ENCODE measurements around the gene RTN4RL1. TPM values are rescaled to one million over a fixed set of nuclear protein-coding genes. Genes with fewer than 3 reads are reported as not detected.
"Not testable (repeated sequence)": the region's sequence is repeated elsewhere in the genome, so short reads cannot be mapped to it uniquely, and the experiment has no call there.

The RTN4RL1 gene
- total and polyA plus RNA-seq, 2 donors = 1.3 to 4.5 TPM

DNA sequence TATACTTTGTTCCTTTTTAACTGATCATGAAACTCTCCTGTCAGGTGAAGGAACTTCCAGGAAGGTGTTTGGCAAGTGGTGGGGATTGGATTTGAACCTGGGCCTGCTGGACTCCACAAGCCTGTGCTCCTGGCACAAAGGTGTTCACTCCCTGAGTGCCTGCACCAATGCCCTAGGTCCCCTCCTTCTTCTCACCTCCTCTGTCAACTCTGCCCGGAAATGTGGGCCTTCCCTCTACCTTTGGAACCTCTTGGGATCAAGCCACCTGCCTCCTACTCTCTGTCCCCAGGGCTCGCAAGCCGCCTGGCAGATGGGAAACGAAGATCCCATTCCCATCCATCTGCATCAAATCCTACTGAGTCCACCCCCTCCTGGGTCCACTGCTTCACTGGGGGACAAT, 40.0 kb downstream of the RTN4RL1 start:
- no peak for DNase-seq (ENCODE audit: extremely low spot score)
- whole genome bisulfite sequencing = 92% methylated on average over 4 of the region's 4 CpGs
- no peaks in the 10 kb centered on the region for H3K4me1 ChIP-seq (ENCODE audit: insufficient read depth)
- no peaks in the 10 kb centered on the region for H3K36me3 ChIP-seq (ENCODE audit: insufficient read depth)
- H3K27ac ChIP-seq (ENCODE audit: low read depth) = no peak overlapping the region
- H3K4me3 ChIP-seq (ENCODE audit: low read depth, low read length) = no peak overlapping the region

DNA sequence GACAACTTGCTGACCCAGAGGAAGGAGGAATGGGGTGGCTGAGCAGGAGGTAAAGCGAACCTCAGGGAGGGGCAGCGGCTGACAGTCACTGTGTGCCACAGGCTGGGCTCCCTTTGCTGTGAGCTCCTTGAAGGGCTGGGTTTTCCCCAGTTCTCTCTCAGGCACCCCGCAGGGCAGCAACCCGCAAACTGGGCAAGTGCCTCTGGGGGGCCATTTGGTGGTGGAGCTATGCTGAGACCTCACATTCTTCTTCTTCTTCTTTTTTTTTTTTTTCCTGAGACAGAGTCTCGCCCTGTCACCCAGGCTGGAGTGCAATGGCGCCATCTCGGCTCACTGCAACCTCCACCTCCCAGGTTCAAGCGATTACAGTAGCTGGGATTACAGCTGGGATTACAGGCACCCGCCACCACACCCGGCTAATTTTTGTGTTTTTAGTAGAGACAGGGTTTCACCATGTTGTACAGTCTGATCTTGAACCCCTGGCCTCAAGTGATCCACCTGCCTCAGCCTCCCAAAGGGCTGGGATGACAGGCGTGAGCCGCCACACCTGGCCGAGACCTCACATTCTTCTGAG, 42.3 kb downstream of the RTN4RL1 start:
- not testable (repeated sequence) for H3K4me3 ChIP-seq (ENCODE audit: low read depth, low read length); DNase-seq (ENCODE audit: extremely low spot score); H3K36me3 ChIP-seq (ENCODE audit: insufficient read depth); H3K27ac ChIP-seq (ENCODE audit: low read depth); H3K4me1 ChIP-seq (ENCODE audit: insufficient read depth)
- 85% methylated on average over 13 of the region's 13 CpGs for WGBS

DNA sequence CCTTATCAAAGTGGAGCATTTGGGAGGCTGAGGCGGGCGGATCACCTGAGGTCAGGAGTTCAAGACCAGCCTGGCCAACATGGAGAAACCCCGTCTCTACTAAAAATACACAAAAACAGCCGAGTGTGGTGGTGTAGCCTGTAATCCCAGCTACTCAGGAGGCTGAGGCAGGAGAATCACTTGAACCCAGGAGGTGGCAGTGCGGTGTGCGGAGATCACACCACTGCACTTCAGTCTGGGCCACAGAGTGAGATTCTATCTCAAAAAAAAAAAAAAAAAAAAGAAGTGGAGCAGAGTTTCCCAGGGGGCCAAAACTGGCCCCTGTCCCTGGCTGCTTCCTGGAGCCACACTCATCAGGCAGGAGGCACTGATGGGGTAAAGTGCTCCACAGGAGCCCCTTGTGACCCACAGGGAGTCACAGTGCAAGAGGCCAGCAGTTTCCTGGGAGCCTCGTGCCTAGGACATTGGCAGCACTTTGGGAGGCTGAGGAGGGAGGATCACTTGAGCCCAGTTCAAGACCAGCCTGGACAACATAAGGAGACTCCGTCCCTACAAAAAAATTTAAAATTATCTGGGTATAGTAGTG, 44.4 kb downstream of the RTN4RL1 start:
- Histone ChIP-seq H3K4me1 (ENCODE audit: insufficient read depth) (no peaks in the 10 kb centered on the region), H3K36me3 (ENCODE audit: insufficient read depth) (no peaks in the 10 kb centered on the region), H3K4me3 (ENCODE audit: low read depth, low read length) (no peak overlapping the region), H3K27ac (ENCODE audit: low read depth) (no peak overlapping the region)
- DNase-seq (ENCODE audit: extremely low spot score) = no peak
- 81% methylated on average over 8 of the region's 8 CpGs for WGBS

DNA sequence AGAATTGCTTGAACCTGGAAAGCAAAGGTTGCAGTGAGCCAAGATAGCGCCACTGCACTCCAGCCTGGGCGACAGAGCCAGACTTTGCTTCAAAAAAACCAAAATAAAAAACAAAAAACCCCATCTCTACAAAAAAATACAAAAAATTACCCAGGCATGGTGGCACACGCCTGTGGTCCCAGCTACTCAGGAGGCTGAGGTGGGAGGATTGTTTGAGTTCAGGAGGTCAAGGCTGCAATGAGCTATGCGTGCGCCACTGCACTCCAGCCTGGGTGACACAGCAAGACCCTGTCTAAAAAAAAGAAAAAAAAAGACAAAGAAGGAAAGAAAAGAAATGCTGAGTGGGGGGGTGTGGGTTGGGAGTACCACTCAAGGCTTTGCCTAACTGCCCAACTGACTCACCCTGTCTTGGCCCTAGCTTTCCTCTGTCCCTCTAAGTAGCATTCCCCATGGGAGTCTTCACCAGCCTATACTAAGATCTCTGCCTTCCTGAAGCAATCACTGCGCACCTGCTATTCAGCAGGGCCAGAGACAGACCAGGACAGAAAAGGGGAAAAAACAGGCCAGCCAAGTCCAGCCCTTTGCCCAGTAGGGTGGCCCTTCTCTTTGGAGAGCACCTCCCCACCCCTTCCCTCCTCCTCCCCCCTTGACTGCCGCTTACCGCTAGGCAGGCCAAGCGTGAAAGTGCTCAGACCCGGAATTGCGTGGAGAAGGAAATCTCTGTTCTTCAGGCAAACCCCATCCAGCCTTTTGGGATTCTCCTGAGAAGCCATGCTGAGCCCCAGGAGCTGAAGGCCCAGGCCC, 45.8 kb downstream of the RTN4RL1 start:
- WGBS = 90% methylated on average over 11 of the region's 11 CpGs
- H3K36me3 ChIP-seq (ENCODE audit: insufficient read depth) = no peaks in the 10 kb centered on the region

DNA sequence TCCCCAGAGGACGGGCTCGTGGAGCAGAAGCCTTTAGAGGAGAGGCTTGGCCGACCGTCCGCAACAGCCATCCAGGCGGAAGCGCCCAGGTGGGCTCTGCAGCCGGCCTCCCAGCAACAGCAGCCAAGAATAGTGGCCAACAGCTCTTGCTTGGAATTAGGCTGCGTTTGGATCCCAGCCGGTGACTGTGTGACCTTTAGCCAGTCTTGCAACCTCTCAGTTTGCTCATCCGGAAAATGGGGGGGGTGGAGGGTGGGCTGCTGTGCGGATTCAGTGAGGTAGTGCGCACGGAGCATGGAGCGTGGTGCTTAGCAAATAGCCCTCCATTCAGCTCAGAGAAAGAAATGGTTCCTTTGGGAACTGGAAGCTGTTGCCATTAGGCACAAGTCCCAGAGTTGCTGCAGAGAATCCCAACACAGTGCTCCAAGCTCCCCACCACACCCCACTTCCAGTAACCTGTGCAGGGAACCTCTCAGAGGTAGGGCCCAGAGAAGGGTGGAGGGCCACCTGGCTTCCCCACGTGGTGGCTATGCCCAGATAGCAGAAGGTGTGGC, 46.7 kb downstream of the RTN4RL1 start:
- Histone ChIP-seq H3K36me3 (ENCODE audit: insufficient read depth) (no peaks in the 10 kb centered on the region), H3K4me3 (ENCODE audit: low read depth, low read length) (no peak overlapping the region), H3K4me1 (ENCODE audit: insufficient read depth) (no peaks in the 10 kb centered on the region), H3K27ac (ENCODE audit: low read depth) (no peak overlapping the region)
- 68% methylated on average over 16 of the region's 16 CpGs for WGBS
- DNase-seq (ENCODE audit: extremely low spot score) = no peak

More for the DNA sequence above, 45.8 kb downstream of the RTN4RL1 start:
- Histone ChIP-seq H3K4me3 (ENCODE audit: low read depth, low read length) (no peak overlapping the region), H3K4me1 (ENCODE audit: insufficient read depth) (no peaks in the 10 kb centered on the region), H3K27ac (ENCODE audit: low read depth) (no peak overlapping the region)
- DNase-seq (ENCODE audit: extremely low spot score) = no peak

DNA sequence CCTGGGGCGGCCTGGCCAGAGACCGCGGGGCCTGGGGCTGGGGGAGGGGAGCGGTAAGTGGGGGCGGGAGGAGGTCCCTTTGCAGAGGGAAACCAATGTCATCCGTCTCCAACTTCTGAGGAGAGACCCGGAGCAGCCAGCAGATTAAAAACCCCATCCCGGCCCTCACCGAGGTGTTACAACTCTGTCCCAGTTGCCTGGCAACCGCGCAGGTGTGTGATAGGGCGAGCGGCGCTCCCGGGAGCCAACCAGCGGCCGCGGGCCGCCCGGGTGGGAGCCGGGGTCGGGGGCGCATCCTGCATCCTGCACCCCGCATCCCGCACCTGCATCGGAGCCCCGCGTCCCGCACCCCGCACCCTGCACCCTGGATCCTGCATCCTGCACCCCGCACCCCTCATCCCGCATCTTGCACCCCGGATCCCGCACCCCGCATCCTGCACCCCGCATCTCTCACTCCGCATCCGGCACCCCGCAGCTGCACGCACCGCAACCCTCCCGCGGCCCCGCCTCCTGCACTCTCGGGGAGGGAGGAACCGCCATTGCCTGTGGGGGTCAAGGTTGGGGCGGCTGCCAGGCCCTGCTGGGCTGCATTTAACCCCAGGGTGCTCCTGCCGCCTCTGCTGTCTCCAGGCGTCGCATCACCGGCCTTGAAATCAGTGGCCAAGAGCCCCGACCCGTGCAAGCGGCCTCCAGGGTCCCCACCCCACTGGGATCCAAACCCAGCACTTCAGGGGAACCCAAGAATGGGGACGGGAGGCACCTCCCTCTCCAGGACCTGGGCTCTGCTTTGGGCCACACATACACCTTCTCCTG, 47.3 kb downstream of the RTN4RL1 start:
- 13% methylated on average over 55 of the region's 55 CpGs for WGBS
- Histone ChIP-seq H3K4me1 (ENCODE audit: insufficient read depth) (no peaks in the 10 kb centered on the region), H3K27ac (ENCODE audit: low read depth) (no peak overlapping the region), H3K36me3 (ENCODE audit: insufficient read depth) (no peaks in the 10 kb centered on the region), H3K4me3 (ENCODE audit: low read depth, low read length) (no peak overlapping the region)
- no peak for DNase-seq (ENCODE audit: extremely low spot score)

DNA sequence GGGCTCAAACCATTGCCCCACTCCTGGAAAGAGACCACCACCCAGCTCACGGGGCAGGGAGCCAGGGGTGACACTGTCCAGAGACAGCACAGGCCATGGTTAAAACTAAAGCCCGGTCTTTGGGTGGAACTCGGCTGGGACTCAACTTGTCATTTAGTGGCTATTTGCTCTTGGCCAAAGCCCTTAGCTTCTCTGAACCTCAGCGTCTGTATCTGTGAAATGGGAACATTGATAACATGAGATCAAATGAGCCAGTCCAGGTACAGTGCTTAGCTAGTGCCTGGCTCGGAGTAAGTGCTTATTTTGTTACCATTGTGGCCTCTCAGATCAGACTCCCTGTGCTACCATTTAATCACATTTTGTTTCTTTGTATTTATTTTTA, 48.5 kb downstream of the RTN4RL1 start:
- DNase-seq (ENCODE audit: extremely low spot score) = no peak
- H3K4me1 ChIP-seq (ENCODE audit: insufficient read depth) = no peaks in the 10 kb centered on the region
- WGBS = 83% methylated on average over 5 of the region's 5 CpGs
- no peak overlapping the region for H3K27ac ChIP-seq (ENCODE audit: low read depth)
- no peak overlapping the region for H3K4me3 ChIP-seq (ENCODE audit: low read depth, low read length)
- no peaks in the 10 kb centered on the region for H3K36me3 ChIP-seq (ENCODE audit: insufficient read depth)

DNA sequence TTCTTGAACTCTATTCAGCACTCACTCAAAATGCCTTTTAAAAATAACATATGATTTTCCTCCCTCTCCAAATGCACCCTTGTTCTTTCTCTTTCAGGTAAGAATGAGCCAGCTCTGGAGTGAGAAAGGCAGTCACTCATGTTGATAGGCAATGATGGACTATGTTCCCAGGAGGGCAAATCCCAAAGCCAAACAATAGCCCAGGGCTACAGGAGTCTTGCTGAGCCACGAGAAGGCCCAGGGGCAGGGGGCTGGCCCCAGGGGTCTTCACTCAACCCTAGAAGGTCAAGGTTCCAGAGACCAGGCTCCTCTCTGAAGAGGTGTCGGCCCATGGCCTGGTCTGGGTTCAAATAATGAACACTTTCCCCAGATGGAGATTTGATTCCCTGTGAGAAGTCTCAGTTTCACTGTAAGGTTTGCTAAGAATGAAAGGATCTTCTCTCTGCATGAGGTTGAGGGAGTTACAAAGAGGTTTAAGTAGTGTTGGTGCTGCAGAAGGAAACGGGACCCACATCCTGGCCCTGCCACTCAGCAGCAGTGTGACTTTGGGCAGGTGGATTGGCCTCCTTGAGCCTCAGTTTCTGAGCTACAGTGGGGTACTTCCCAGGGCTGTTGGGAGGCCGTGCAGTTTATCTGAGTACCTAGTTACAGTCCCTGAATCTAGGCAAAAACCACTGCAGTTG, 49.0 kb downstream of the RTN4RL1 start:
- WGBS = 84% methylated on average over 4 of the region's 4 CpGs
- Histone ChIP-seq H3K36me3 (ENCODE audit: insufficient read depth) (no peaks in the 10 kb centered on the region), H3K27ac (ENCODE audit: low read depth) (no peak overlapping the region), H3K4me1 (ENCODE audit: insufficient read depth) (no peaks in the 10 kb centered on the region), H3K4me3 (ENCODE audit: low read depth, low read length) (no peak overlapping the region)
- DNase-seq (ENCODE audit: extremely low spot score) = no peak

DNA sequence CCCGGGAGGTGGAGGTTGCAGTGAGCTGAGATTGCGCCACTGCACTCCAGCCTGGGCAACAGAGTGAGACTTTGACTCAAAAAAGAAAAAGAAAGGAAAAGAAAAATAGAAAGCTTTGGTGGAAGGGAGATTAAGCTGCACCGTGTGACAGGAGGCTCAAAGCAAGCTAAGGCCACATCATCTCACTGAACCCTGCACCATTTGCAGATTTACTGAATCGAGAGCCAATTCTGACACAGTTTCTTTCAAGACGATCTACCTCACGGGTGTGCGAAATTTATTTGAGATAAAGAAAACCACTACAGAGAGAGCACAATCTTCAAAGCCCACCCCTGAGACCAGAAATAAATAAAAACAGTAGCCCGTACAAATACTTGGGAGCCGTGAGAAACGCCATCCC, 49.6 kb downstream of the RTN4RL1 start:
- H3K27ac ChIP-seq (ENCODE audit: low read depth) = no peak overlapping the region
- WGBS = 90% methylated on average over 10 of the region's 10 CpGs
- DNase-seq (ENCODE audit: extremely low spot score) = no peak
- H3K4me3 ChIP-seq (ENCODE audit: low read depth, low read length) = no peak overlapping the region
- no peaks in the 10 kb centered on the region for H3K36me3 ChIP-seq (ENCODE audit: insufficient read depth)
- H3K4me1 ChIP-seq (ENCODE audit: insufficient read depth) = no peaks in the 10 kb centered on the region

DNA sequence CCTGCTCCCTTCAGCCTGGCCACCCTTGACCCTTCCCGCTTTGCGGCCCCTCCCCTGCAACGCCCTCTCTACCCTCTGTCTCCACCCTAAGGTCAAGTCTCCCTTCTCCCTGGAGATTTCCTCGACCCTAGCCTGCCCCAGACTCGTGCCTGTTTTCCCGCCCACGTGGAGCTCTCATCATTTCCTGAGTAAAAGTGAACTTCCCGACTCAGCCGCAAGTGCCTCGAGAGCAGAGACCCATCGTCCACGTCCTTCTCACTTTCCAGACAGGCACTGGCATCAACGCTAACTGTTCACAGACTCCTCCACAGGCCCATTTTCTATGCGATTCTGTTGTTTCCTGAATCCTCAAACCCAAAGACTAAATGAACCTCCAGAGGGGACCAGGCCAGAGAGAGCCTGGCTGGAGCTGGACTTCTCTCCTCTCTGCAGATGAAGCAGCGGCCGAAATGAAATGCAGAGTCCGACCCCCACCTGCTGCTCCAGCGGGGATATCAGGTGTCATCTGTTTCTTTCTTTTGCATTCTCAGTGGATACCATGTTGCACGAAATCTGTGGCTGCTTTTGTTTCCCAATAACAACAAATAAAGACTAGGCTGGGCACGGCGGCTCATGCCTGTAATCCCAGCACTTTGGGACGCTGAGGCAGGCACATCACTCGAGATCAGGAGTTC, 52.5 kb downstream of the RTN4RL1 start:
- 72% methylated on average over 23 of the region's 23 CpGs for WGBS
- no peak overlapping the region for H3K4me3 ChIP-seq (ENCODE audit: low read depth, low read length)
- no peaks in the 10 kb centered on the region for H3K36me3 ChIP-seq (ENCODE audit: insufficient read depth)
- H3K27ac ChIP-seq (ENCODE audit: low read depth) = no peak overlapping the region
- H3K4me1 ChIP-seq (ENCODE audit: insufficient read depth) = no peaks in the 10 kb centered on the region
- DNase-seq (ENCODE audit: extremely low spot score) = no peak

DNA sequence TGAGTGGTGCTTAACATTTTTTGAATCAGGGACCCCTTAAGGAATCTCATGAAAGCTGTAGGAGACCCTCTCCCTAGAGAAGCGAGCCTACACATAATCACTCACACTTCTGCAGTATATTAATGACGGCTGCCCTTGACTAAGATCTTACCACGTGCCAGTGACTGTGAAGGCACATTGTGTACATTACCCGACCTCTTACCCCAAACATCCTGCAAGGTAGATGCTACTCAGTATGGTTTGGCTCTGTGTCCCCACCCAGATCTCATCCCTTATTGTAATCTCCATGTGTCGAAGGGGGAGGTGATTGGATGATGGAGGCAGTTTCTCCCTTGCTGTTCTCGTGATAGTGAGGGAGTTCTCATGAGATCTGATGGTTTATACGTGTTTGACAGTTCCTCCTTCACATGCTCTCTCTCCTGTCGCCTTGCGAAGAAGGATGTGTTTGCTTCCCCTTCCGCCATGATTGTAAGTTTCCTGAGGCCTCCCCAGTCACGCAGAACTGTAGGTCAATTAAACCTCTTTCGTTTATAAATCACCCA, 54.2 kb downstream of the RTN4RL1 start:
- Histone ChIP-seq H3K4me3 (ENCODE audit: low read depth, low read length) (no peak overlapping the region), H3K36me3 (ENCODE audit: insufficient read depth) (no peaks in the 10 kb centered on the region), H3K27ac (ENCODE audit: low read depth) (no peak overlapping the region), H3K4me1 (ENCODE audit: insufficient read depth) (no peaks in the 10 kb centered on the region)
- 86% methylated on average over 12 of the region's 12 CpGs for WGBS
- no peak for DNase-seq (ENCODE audit: extremely low spot score)

DNA sequence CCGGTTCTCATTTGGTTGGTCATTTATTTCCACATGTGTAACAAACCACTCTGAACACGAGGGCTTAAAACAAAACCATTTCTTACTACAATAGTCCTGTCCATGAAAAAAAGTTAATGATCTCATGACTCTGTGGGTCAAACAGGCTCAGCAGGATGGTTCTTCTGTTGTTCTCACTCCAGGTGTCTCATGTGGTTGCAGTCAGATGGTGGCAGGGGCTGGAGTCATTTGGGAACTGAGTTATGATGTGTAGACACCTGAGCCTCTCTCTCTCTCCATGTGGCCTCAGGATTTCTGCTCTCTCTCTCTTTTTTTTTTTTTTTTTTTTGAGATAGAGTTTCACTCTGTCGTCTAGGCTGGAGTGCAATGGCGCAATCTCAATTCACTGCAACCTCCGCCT, 55.4 kb downstream of the RTN4RL1 start:
- Histone ChIP-seq H3K4me1 (ENCODE audit: insufficient read depth) (no peaks in the 10 kb centered on the region), H3K4me3 (ENCODE audit: low read depth, low read length) (no peak overlapping the region), H3K36me3 (ENCODE audit: insufficient read depth) (no peaks in the 10 kb centered on the region), H3K27ac (ENCODE audit: low read depth) (no peak overlapping the region)
- no peak for DNase-seq (ENCODE audit: extremely low spot score)
- WGBS = 90% methylated on average over 5 of the region's 5 CpGs
